ENCODE results near the gene POR.
"Not testable (repeated sequence)": the region's sequence is repeated elsewhere in the genome, so short reads cannot be mapped to it uniquely, and the experiment has no call there.

POR gene

DNA sequence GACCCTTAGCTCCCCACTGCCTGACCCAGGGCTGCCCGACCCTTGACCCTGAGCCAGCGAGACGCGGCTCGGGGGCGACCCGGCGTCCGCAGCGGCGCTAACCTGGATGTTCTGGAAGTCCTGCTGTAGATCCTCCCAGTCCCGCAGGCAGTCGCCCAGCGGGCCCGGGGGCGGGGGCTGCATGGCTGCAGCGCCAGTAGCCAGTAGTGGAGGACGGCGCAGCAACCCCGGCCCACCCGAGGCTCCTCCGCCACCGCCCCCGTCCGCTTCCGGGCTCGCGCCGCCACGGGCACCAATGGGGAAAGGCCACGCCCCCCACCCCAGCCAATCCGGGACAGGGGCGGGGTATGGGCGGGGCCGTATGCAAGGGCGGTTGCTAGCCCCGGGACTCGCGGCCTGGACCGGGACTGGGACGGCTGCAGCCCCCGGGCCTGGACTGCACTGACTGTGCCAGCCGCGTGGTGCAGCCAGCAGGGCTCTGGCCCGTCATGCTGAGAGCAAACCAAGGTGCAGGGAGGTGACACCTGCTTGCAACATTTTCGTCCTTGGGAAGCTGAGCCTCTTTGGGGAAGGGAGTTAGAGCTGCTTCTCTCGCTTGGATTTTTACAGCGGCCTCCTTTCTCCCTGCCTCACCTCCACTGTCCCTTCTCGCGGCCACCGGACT lies 79.6 kb downstream of the POR start, which contains the start of gene TMEM120A:
Gene TMEM120A, minus strand, starts transcription at position 208 of the 664 bp plus-strand sequence. Its CDS starts 25 bp downstream, at position 183.
- DNase-seq = peak; percentile 94

DNA sequence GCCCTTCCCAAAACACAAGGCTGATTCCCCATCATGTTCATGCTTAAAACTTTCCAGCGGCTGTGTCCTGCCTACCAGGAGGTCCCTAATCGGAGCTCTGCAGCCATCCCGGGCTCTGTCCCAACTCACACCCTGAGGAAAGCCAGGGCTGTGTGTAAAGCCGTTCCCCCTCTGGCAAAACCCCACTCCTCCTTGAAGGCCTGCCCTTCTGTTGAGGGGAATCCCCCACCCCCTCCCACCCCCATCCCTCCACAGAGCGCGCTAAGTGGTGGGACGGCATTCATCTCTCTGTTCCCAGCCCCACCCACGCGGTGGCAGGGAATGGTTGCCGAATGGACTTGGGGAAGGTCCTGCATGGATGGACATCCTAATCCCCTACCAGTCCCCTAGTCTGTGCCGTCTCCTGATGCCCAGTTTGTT lies 80.1 kb downstream of the POR start:
- DNase-seq = no peak

DNA sequence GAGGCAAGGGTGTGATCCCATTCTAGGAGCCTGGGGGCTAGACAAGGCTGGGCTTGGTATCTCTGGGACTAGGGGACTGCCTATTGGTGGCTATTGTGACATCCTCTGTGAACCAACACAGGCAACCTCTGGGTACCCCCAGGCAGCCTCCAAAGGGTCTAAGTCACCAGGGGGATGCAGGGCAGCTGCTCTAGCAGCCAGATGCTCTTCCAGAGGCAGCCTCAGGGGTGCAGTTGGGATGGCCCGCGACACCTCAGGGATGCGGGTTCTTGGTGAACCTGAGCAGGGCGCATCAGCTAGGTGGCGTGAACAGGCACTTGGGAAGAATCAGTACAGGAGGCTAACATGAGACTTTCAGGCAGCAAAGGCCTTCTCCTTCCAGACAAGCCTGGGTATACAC lies 81.0 kb downstream of the POR start:
- no peak for DNase-seq

DNA sequence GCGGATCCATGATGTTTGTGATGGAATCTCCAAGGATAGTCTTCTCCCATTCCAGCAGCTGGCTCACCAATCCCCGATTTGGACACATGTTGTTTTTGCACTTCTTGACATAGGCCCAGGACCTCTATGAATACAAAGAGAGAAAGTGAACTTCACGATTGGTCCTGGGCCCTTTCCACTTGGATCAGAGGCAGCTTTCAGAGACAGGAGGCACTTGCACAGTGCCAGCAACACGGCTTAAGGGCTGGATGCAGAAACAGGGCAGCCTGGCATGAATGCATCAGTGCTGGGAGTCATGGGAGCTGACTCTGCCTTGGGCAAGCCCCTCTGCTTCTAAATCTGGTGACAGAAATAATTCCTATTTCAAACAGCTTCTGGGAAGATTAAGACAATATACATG lies 81.5 kb downstream of the POR start:
- DNase-seq = no peak

DNA sequence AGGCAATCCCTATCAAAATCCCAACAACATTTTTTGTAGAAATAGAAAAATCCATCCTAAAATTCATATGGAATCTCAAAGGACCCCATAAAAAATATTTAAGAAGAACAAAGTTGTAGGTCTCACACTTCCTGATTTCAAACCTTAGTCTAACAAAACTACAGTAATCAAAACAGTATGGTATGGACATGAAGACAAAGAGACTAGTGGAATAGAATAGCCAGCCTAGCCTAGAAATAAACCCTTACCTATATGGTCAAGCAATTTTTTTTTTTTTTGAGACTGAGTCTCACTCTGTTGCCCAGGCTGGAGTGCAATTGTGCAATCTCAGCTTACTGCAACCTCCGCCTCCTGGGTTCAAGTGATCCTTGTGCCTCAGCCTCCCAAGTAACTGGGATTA lies 83.1 kb downstream of the POR start:
- DNase-seq = no peak

DNA sequence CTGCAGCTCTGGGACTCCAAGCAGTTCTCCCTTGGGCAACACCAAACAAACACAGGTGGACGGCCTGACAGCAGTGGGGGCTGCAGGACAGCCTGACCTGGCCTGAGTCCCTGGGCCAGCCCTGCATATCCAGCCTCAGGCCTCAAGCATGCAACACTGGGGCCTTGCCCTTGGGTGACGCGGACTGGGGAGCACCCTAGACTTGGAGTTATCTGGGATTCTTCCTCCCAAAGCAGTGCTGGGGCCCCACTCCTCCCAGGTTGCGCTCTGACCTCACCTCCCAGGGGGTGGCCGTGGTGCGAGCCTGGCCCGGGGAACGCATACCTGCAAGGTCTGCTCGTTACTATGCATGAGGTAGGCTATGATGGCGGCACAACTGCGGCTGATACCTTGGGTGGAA lies 85.6 kb downstream of the POR start:
- DNase-seq = no peak

DNA sequence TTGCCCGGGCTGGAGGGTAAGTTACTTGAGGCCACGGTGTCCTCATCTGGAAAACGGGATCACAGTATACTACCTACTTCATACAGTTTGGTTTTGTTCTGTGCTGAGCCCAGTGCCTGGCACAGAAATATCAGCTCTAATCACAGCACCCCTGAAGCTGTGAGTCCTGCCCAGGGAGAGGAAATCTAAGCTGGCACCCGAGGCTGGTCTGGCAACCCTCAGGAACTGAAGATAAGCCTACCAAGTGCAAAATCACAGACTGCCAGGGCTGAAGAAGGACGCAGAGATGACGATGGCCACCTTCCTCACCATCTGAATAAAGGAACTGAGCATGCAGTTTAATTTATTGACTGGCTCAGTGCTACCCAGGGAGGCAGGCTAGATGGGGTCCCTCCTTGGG lies 87.2 kb downstream of the POR start:
- no peak for DNase-seq

DNA sequence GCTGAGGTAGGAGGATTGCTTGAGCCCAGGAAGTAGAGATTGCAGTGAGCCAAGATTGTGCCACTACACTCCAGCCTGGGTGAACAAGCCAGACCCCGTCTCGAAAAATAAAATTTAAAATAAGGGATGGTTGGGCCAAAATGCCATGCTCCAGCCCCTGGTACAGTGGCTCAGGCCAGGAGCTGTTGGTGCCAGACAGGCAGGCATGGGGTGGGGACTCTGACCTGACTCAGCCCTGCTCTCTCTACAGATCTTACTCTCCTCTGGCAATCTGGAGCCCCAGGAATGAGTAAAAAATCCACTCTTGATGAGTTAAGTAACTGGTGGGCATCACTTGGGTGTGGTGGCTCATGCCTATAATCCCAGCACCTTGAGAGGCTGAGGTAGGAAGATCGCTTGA lies 87.9 kb downstream of the POR start:
- DNase-seq = no peak

DNA sequence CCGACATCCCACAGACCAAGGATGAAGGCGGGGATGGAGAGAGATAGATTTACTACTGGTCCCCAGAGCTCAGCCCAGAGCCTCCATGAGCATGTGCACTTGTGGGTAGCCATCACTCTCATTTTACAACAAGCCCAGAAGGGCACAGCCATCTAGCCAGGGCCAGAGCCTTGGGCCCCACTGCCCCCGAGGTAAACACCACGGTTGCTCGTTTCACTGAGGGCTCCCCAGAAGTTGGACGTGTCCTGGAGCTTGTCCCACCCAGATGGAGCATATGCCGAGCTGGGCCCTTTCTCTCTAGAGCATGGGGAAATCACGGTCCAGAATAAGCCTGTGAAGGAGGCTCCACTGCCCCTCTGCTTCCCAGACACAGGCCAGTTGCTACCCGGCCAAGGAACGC lies 88.4 kb downstream of the POR start:
- no peak for DNase-seq

DNA sequence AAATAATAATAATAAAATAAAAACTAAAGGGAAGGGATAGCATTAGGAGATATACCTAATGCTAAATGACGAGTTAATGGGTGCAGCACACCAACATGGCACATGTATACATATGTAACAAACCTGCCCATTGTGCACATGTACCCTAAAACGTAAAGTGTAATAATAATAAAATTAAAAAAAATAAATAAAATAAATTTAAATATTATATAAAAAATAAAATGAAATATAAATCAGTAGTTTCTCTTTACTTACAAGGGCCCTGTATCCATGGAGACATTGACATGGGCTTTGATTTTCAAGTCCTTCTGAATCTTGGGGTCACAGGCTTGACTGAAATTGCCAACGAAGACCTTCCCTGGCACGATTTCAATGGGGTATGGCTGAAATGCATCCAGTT lies 90.0 kb downstream of the POR start:
- DNase-seq = not testable (repeated sequence)

DNA sequence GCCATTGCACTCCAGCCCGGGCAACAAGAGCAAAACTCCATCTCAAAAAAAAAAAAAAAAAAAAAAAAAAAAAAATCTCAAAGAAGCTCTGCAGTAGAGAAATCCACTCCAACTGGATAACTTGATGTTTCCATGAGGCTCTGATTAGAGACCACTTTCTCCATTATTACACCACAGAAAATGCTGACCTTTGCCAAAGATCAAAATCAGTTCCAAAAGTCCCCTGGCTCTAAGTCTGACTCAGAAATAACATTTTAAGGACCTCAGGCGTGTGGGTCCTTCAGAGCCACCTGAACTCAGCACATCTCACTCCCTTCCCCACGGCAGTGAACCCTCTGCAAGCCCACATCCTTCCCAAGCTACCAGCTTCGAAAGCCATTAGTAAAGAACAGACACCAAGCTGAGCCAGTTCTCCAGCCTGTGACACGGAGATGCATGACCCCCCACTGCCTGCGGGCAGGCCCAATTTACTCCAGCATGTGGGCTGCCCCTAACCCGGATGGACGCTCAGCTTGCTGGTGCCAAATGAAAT lies 93.3 kb downstream of the POR start:
- peak; percentile 63 for DNase-seq

DNA sequence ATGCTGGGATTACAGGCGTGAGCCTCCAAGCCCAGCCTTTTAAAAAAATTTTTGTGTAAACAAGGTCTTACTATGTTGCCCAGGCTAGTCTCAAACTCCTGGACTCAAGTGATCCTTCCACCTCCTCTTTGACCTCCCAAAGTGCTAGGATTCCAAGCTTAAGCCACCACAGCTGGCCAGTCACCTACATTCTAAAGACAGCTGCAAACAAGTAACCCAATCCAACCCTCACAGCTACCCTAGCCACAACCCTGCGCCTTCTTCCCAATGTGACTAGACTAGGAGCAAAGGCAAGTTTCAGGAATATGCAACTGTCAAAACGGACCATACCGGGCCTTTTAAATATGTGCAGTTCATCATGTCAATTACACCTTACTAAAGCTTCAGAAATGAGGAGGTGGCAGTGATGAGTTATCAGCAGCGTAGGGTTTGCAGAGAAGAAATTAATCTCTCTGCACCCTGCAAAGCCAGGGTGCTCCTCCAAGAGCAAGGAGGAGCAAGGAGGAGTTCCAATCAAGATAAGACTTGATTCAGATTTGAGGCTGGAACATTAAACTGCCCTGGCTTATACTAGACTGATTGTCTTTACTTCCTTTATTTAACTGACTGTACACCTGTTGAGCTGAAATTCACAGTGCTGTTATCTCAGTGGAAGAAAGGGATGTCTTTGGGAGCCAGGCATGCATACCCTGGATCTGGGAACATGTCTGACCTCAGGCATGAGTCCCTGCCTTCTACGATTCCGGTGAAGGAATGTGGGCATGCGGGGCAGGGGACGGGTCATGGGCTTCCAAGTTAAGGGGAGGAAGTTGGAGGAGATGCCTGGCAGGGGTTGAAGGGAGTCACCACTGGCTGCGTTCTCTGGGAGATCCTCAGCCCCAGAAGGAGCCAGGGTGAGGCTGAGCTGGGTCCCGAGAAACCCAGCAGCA lies 95.0 kb downstream of the POR start:
- no peak for DNase-seq

DNA sequence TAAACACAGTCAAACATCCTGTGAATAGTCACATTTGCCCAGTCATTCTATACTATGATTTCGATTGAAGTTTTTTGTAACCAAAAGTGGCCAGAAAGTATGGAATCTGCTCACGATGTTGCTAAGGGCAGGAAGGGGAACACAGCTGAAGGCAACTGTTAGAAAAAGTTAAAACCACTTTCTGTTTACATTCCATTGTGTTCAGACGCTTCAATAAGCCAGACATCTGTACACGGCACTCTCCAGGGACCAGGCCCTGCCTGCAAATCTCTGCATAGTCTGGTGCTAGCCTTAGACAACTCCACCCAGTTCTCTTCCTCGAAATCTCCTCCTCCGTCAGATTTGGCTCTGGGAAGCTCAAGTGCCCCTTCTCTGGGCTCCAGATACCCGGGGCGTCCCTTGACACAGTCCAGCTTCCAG lies 96.5 kb downstream of the POR start:
- DNase-seq = no peak

DNA sequence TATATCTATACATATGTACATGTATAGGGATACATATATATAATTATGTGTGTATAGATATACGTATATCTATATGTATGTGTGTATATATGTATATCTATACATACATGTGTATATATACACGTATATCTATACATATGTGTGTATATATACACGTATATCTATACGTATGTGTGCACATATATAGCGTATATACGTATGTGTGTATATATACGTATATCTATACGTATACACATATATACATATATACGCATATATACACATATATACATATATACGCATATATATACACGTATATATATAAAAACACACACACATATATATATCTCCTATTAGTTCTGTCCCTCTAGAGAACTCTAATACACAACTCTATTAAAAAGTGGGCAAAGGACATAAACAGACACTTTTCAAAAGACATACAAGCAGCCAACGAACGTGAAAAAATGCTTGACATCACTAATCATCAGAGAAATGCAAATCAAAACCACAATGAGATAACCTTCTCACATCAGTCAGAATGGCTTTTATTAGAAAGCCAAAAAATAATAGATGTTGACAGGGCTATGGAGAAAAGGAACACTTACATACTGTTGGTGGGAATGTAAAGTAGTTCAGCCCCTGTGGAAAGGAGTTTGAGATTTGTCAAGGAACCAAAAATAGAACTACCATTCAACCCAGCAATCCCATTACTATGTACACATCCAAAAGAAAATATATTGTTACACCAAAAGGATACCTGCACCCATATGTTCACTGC lies 101.4 kb downstream of the POR start:
- no peak for DNase-seq

DNA sequence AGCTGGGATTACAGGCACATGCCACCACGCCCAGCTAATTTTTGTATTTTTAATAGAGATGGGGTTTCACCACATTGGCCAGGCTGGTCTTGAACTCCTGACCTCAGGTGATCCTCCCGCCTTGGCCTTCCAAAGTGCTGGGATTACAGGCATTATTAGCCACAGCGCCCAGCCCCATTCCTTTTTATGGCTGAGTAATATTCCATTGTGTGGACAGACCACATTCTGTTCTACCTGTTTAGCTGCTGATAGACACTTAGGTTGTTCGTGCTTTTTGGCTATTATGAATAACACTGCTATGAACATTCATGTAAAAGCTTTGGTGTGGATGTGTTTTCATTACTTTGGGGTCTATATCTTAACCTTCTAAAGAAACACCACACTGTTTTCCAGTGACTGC lies 103.6 kb downstream of the POR start:
- not testable (repeated sequence) for DNase-seq

DNA sequence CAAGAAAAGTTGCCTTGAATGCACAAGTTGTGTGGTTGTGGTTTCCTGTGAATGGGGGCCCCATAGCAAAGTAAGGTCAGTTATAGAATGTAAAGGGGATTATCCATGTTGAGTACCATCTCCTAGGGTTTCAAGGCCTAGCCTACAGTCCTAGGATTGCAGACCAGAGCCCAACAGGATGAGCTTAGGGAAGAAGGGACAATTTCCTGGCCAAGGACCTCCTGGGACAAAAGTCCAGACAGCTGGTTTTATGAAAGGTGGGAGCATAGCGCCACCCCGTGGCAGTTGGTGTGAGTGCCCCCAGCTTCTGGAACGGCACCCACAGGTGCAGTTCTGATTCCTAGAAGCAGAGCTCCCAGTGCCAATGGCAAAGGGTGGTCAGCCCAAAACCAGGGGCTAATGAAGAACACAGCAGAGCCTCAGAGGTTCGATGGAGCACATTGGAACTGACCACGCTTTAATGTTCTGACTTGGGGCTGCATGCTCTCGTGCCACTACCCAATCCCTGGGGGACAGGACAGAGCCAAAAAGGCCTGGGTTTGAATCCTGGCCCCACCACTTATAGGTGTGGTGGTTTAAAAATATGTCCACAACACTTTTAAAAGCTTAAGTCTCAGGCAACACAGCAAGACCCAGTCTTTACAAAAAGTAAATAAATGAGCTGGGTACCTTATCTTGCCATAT lies 105.2 kb downstream of the POR start:
- DNase-seq = peak; percentile 74

DNA sequence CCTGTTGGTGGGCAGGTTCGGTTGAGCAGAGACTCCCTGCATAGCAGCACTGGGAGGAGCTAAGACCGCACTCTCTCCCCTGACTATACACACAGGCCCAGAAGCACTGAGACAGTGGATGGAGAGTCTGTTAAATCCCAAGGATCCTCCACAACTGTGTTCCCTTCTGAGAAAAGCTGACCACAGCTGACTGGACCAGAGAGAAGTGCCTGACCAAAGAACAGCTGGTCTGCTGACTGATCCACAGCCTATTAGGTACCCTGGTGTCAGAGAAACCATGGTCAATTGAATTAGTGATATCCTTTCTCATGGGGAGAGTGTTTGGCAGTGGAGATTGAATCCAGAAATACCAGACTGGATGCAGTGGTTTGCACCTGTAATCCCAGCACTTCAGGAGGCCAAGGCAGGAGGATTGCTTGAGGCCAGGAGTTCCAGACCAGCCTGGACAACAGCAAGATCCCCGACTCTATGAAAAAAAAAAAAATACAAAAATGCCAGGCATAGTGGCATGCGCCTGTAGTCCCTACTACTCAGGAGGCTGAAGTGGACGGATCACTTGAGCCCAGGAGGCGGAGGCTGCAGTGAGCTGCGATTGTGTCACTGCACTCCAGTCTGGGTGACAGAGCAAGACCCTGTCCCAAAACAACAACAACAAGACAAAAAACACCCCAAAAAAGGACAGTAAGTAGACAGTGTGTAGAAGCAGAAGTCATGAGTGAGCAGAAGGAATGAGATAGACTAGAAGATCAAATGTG lies 107.2 kb downstream of the POR start:
- DNase-seq = no peak

DNA sequence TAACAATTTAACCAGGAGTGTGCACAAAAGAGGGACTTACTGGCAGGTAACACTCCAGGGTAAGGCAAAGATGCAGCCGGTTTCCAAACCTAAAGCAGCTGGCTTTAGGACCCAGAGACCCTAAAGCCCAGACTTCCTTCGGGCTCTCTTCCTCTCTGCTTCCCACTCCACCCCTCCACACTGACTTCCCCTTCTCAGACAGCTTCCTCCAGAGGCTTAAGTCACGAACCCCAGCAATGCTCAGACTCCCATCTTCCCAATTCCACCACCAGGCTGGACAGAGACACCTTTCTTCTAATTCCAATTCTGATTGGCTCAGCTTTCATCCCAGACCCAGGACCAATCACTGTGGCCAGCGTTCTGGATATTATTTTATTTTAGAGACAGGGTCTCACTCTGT lies 108.0 kb downstream of the POR start:
- DNase-seq = no peak

DNA sequence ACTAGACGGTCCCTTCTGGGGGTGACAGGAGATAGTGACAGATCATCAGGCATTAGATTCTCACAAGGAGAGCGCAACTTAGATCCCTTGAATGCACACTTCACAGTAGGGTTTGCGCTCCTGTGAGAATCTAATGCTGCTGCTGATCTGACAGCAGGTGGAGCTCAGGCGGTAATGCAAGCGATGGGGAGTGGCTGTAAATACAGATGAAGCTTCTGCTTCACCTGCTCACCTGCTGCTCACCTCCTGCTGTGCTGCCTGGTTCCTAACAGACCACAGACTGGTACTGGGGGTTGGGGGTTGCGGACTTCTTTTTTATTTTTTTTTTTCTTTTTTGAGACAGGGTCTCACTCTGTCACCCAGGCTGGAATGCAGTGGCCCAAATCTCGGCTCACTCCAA lies 114.7 kb downstream of the POR start:
- not testable (repeated sequence) for DNase-seq

DNA sequence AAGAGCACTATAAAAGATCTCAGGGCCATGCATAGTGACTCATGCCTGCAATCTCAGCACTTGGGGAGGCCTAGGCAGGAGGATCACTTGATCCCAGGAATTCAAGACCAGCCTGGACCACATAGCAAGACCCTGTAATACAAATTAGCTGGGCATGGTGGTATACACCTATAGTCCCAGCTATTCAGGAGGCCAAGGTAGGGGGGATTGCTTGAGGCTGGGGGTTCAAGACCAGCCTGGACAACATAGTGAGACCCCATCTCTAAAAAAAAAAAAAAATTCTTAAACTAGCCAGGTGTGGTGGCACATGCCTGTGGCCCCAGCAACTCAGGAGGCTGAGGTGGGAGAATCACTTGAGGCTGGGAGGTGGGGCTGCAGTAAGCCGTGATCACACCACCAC lies 117.0 kb downstream of the POR start:
- DNase-seq = no peak
